Endothelial cell of umbilical vein (primary cell): Measurements from ENCODE around the gene MAST4. TPM values are rescaled to one million over a fixed set of nuclear protein-coding genes. Genes with fewer than 3 reads are reported as not detected.

Source experiments
- BruUV-seq: library from RNA; stranded (reverse); fragments of 400-500 nt; replicated peaks from 2 replicates; lab custom pipeline; 2021; lab: Mats Ljungman, UMichigan
- CTCF ChIA-PET: fragments of 300-600, 350-600 bp; sonication (Branson Sonifier 250); formaldehyde crosslinking; loops from one replicate; lab custom pipeline; 2021; ENCODE audit warnings: antibody characterized with exemption, inconsistent platforms; lab: Charles Lee
- POLR2A ChIA-PET: fragments of 300-600, 350-600 bp; sonication (Branson Sonifier 250); formaldehyde crosslinking; loops from one replicate; lab custom pipeline; 2021; ENCODE audit warnings: antibody characterized with exemption, inconsistent platforms; lab: Charles Lee
- DNase-seq: peaks from one replicate; pipeline ENCODE4 v3.0.0-alpha.2; 2011; ENCODE audit warnings: low read depth, low spot score
- FAIRE-seq: peaks from 2 replicates; lab custom pipeline; 2011; peaks lifted over from hg19 to GRCh38; lab: Jason Lieb, UNC
- H2AFZ ChIP-seq: 2 replicates; pipeline ENCODE4 v1.6.0; 2012; ENCODE audit warnings: low read depth, low read length, control low read depth, inconsistent platforms
- H3K27ac ChIP-seq: 2 replicates; pipeline ENCODE4 v1.5.1; 2011; ENCODE audit warnings: low read depth, mild to moderate bottlenecking, control low read depth, low read length, moderate library complexity; ENCODE audit not compliant: insufficient read depth
- H3K27me3 ChIP-seq, 2 experiments: 2 replicates each; pipeline versions ENCODE4 v1.6.0 to v1.6.1; 2011; ENCODE audit warnings: low read length in 2 of 2, mixed read lengths in 1 of 2; ENCODE audit not compliant: control insufficient read depth in 2 of 2, insufficient read depth in 2 of 2
- H3K36me3 ChIP-seq, 2 experiments: 2 replicates in 1 of 2; 3 replicates in 1 of 2; pipeline ENCODE4 v1.5.1; 2011; ENCODE audit warnings: low read length in 2 of 2, mild to moderate bottlenecking in 1 of 2, moderate library complexity in 1 of 2; ENCODE audit not compliant: control insufficient read depth in 2 of 2, insufficient read depth in 2 of 2; ENCODE audit errors: extremely low read depth in 1 of 2
- H3K4me1 ChIP-seq: 3 replicates; pipeline ENCODE4 v1.5.1; 2011; ENCODE audit warnings: mild to moderate bottlenecking, low read length; ENCODE audit not compliant: control insufficient read depth, insufficient read depth; ENCODE audit errors: extremely low read depth
- H3K4me2 ChIP-seq: 2 replicates; pipeline ENCODE4 v1.6.1; 2011; ENCODE audit warnings: low read length, control low read depth, mixed read lengths; ENCODE audit not compliant: insufficient read depth
- H3K4me3 ChIP-seq, 3 experiments: fragments of 200-600 bp in 1 of 3; sonication (generic), shearing (Covaris generic) in 1 of 3; replicated peaks in 1 of 3; 2 replicates each; pipeline ENCODE4 v1.5.1; 2011 to 2016; ENCODE audit warnings: control low read depth in 3 of 3, low read length in 3 of 3, mild to moderate bottlenecking in 2 of 3, inconsistent platforms in 1 of 3, low read depth in 1 of 3, moderate library complexity in 1 of 3; ENCODE audit not compliant: insufficient read depth in 1 of 3
- H3K79me2 ChIP-seq: 2 replicates; pipeline ENCODE4 v1.6.0; 2012; ENCODE audit warnings: low read length, inconsistent platforms; ENCODE audit not compliant: control insufficient read depth, insufficient read depth
- H3K9ac ChIP-seq: replicated peaks from 2 replicates; pipeline ENCODE3; 2011; ENCODE audit warnings: low read length, control low read depth; ENCODE audit not compliant: insufficient read depth; ENCODE audit errors: extremely low read depth
- H3K9me1 ChIP-seq: replicated peaks from 3 replicates; pipeline ENCODE4 v1.6.0; 2011; ENCODE audit warnings: mild to moderate bottlenecking, low read length; ENCODE audit not compliant: control insufficient read depth, insufficient read depth; ENCODE audit errors: extremely low read depth
- H3K9me3 ChIP-seq: replicated peaks from 2 replicates; pipeline ENCODE4 v1.5.1; 2012; ENCODE audit warnings: low read length, inconsistent platforms; ENCODE audit not compliant: control insufficient read depth, insufficient read depth
- H4K20me1 ChIP-seq: replicated peaks from 2 replicates; pipeline ENCODE3; 2011; ENCODE audit warnings: mild to moderate bottlenecking, low read length; ENCODE audit not compliant: control insufficient read depth, insufficient read depth; ENCODE audit errors: extremely low read depth
- CTCF ChIP-seq, 2 donors: IDR thresholded peaks; 1 replicate in 1 of 2; 2 replicates in 1 of 2; pipeline ENCODE4 v1.5.1; 2011; ENCODE audit warnings: low read length in 2 of 2, mild to moderate bottlenecking in 2 of 2, moderate library complexity in 2 of 2, control low read depth in 1 of 2, inconsistent platforms in 1 of 2, low read depth in 1 of 2; ENCODE audit not compliant: insufficient read depth in 1 of 2; ENCODE audit errors: extremely low read depth in 1 of 2
- EZH2 ChIP-seq: IDR thresholded peaks from 2 replicates; pipeline ENCODE4 v1.6.1; 2012; ENCODE audit warnings: borderline replicate concordance, low read depth, mild to moderate bottlenecking, moderate library complexity, low read length, inconsistent platforms; ENCODE audit not compliant: severe bottlenecking
- FOS ChIP-seq: IDR thresholded peaks from 2 replicates; pipeline ENCODE4 v1.6.1; 2011; ENCODE audit warnings: mild to moderate bottlenecking, low read length, moderate library complexity, borderline replicate concordance; ENCODE audit not compliant: insufficient read depth
- GATA2 ChIP-seq: IDR thresholded peaks from 2 replicates; pipeline ENCODE4 v1.7.0; 2011; ENCODE audit warnings: low read depth, mild to moderate bottlenecking, moderate library complexity, mixed read lengths, low read length; ENCODE audit not compliant: insufficient read length, insufficient read depth
- JUN ChIP-seq: IDR thresholded peaks from 2 replicates; pipeline ENCODE4 v1.6.1; 2011; ENCODE audit warnings: borderline replicate concordance, low read depth; ENCODE audit not compliant: insufficient read length, insufficient read depth
- MAX ChIP-seq: IDR thresholded peaks from 2 replicates; pipeline ENCODE4 v1.6.1; 2011; ENCODE audit not compliant: insufficient read depth, insufficient read length
- MYC ChIP-seq: IDR thresholded peaks from one replicate; pipeline ENCODE4 v1.6.1; 2011; ENCODE audit warnings: mild to moderate bottlenecking, low read depth, low read length
- POLR2A ChIP-seq: IDR thresholded peaks from 2 replicates; pipeline ENCODE4 v1.6.1; 2012; ENCODE audit warnings: low read depth, mild to moderate bottlenecking, control low read depth, low read length
- POLR2AphosphoS5 ChIP-seq: IDR thresholded peaks from 2 replicates; pipeline ENCODE4 v1.6.1; 2012; ENCODE audit warnings: low read depth, mild to moderate bottlenecking, control low read depth, low read length, moderate library complexity; ENCODE audit not compliant: insufficient read depth
- dilution Hi-C: fragments of 300-500 bp; cut with MboI; formaldehyde crosslinking; loops from one replicate; pipeline ENCODE4 v1.15.0; 2019; ENCODE audit warnings: low sequenced_read_pairs; ENCODE audit not compliant: extremely low pct_ligation_motif_present
- intact Hi-C: fragments of 100-400 bp; cut with micrococcal nuclease; formaldehyde crosslinking; loops from one replicate; pipeline ENCODE4 v1.10.0; 2022
- polyA plus RNA-seq, 4 experiments: library from polyadenylated mRNA; depleted of rRNA in 3 of 4; stranded (reverse) in 3 of 4; unstranded in 1 of 4; fragments of >200 nt; gene quantifications; 2 replicates each; pipeline versions ENCODE4 v1.2.1 to v1.2.3, GENCODE V29; 2011 to 2012; ENCODE audit warnings: missing spikeins in 1 of 4
- total RNA-seq: library from RNA; stranded (reverse); gene quantifications from 2 replicates; pipeline ENCODE4 v1.2.3, GENCODE V29; 2021

The MAST4 gene
- total and polyA plus RNA-seq, 2 donors (not counting 3 experiments of a cell fraction or from before 2014, with no cell fraction given) = 40.2 to 116 TPM

- no peak for FAIRE-seq
- Histone ChIP-seq H3K27ac (no peak overlapping the region), H3K79me2 (no peaks in the 10 kb centered on the region), H2AFZ (no peak overlapping the region), H4K20me1 (no peaks in the 10 kb centered on the region), H3K4me1 (no peaks in the 10 kb centered on the region), H3K4me3 (no peak overlapping the region), H3K9me3 (no peaks in the 10 kb centered on the region), H3K36me3 (no peaks in the 10 kb centered on the region), H3K9ac (no peak overlapping the region), H3K4me2 (no peak overlapping the region), H3K9me1 (no peaks in the 10 kb centered on the region), H3K27me3 (peaks cover 8 to 10% of the 10 kb centered on the region in 2 experiments)
- no peak for DNase-seq
- intact Hi-C loops (no loop called here), dilution Hi-C loops (no loop called here)
- TF ChIP-seq POLR2AphosphoS5 (no peak), GATA2 (no peak), JUN (no peak), EZH2 (no peak), POLR2A (no peak), FOS (no peak), CTCF (IDR thresholded peaks at IDR 0.05; ENCODE audit: extremely low read depth in 1 of 2, insufficient read depth in 1 of 2, low read depth in 1 of 2, low read length in 2 of 2) (no peak), MYC (no peak), MAX (no peak)
- POLR2A ChIA-PET = no interaction called here
- CTCF ChIA-PET = interaction anchor here (1.0 kb wide), 1 partner anchor 418 kb away, joined by 3 read pairs; no protein-coding TSS in a partner anchor
- BruUV-seq = no TSS peak
Observed at GRCh38 chr5:66724349-66725139, 128.4 kb downstream of the MAST4 start.
